Eye (tissue), 1 donor: Measurements from ENCODE around the gene SLC27A5.
A peak's percentile ranks its signal among the peaks of the same experiment; 100 is the strongest.
"Not testable (repeated sequence)": the region's sequence is repeated elsewhere in the genome, so short reads cannot be mapped to it uniquely, and the experiment has no call there.

Experiments used
- DNase-seq: peaks from one replicate; pipeline ENCODE4 v3.0.0-alpha.2; 2015

SLC27A5 gene

GRCh38 chr19:58492265-58492664 lies 19.5 kb downstream of the SLC27A5 start:
- no peak for DNase-seq

DNA sequence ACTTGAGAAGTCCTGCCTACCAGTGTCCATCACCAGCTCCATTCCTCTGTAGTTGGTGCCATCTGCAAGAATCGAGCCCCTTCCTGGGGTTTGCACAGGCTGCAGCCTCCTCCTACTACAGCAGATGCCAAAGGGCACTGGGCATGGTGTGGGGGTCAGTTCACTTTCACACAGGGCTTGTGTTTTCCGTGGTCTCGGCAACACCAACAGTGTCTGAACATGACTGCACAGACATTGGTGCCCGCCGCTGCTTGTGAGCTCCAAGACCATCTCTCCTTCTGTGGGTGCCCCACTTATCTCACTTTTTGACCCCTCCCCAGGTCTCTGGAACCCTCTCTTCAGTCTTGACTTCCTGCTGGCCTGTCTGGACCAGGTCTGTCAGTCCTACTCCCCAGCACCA lies 20.4 kb downstream of the SLC27A5 start:
- DNase-seq, result no peak

DNA sequence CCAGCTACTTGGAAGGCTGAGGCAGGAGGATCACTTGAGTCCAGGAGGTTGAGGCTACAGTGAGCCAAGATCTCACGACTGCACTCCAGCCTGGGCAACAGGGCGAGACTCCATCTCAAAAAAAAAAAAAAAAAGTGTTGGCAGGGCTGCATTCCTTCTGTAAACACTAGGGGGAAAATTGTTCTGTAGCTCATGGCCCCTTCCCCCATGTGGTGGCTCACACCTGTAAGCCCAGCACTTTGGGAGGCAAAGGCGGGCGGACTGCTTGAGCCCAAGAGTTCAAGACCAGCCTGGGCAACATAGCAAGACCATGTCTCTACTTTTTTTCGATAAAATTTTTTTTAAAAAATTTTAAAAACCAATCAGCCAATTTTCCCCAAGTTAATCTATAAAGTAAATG lies 27.4 kb downstream of the SLC27A5 start:
- not testable (repeated sequence) for DNase-seq

DNA sequence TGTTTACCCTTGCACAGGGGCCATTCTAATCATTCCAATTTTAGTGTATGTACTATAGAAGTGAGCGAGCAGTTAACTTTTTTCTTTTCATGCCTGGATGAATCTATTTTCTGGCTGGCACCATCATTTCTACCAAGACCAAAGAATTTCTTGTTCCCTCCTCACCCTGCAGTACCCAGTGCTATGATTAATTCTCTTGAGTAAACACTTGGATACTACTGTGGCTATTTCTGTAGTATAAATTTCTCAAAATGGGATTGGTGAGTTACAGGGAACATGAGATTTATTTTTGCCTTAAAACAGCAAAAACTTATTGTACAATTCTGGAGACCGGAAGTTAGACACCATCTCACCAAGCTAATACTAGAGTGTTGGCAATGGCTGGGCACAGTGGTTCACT lies 28.0 kb downstream of the SLC27A5 start:
- DNase-seq, result no peak

- no peak for DNase-seq
These were observed 29.4 kb downstream of the SLC27A5 start for GRCh38 chr19:58482372-58482771.

DNA sequence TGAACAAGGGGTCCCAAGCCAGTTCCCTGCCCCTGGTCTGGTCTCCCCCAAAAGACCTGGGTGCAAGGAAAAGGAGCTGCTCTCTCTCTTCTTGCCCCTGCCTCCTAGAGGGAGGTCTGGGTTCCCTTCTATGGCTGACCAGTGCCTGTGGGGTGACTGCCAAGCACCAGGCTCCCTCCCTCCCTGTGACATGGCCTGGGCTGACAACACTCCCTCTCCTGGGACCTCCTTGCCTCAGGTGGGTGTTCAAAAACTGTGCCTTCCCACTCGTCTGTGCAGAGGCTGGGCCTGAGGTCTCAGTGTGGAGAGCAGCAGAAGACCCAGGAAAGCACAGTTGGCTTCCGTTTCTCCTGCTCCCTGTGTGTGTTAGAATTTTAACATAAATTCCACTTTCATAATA lies 31.0 kb downstream of the SLC27A5 start:
- DNase-seq, result no peak

DNA sequence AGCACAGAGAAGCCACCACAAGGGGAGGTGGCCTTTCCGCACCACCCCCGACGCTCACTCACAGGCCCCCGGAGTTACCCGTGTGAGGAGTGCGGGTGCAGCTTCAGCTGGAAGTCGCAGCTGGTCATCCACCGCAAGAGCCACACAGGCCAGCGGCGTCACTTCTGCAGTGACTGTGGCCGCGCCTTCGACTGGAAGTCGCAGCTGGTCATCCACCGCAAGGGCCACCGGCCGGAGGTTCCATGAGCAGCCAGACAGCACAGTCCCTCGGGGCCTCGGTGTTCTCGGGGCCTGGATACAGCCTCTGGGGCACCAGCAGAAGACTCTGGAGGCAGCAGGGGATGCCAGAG lies 31.3 kb downstream of the SLC27A5 start:
- DNase-seq, result no peak

DNA sequence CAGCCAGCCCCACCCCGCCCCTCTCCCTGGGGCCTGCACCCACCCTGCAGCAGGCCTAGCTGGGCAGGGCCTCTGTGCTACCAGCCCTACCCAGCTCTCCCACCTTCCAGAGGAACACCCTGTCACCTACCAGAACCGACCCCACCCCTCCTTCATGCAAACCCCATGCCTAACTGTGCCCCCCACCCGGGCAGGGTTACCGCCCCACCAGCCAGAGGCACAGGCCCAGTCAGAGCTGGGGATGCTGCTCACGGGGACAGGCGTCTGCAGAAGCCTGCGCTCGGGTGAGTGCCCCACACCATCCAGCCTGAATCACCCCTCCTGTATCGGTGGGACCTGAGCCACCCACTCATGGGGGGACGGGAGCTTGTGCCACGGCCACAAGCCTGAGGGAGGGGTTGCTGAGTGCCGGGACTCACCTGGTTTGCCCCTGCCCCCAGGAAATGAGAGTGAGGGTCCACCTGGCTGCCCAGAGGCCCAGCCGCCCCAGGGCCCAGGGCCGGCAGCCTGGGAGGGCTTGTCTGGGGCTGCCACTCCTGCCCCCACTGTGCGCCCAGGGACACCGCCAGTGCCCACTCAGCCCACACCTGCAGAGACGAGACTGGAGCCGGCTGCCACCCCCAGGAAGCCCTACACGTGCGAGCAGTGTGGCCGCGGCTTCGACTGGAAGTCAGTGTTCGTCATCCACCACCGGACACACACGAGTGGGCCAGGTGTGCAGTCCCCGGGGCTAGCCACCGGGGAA lies 31.9 kb downstream of the SLC27A5 start:
- no peak for DNase-seq

GRCh38 chr19:58479303-58479702 lies 32.5 kb downstream of the SLC27A5 start:
- no peak for DNase-seq

DNA sequence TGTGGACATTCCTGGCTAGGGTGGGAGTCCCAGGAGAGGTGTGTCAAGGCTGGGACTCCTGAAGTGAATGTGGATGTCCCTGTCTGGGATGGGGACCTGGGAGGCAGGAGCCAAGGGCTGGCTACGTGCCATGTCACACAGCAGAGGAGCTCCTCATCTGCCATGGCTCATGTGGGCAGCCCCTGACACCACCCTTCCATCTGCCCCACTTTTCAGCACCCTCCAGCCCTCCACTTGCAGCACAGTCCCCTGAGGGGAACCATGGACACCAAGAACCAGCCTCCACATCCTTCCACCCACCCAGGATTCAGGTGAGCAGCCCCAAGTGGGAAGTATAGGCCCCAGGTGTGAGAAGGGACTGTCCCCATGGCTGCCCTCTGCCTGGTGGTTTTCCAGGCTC lies 33.9 kb downstream of the SLC27A5 start:
- no peak for DNase-seq

GRCh38 chr19:58477130-58477529 lies 34.7 kb downstream of the SLC27A5 start:
- DNase-seq, result no peak

- no peak for DNase-seq
These were observed 35.2 kb downstream of the SLC27A5 start for GRCh38 chr19:58476498-58477015.

- DNase-seq, result peak; percentile 99
These were observed 35.9 kb downstream of the SLC27A5 start, which contains the start of gene ZNF446 for GRCh38 chr19:58475714-58476497. ZNF446 (plus strand) TSS chr19:58476352; CDS start chr19:58477219, 867 bp downstream.

- DNase-seq, result no peak
These were observed 36.6 kb downstream of the SLC27A5 start for GRCh38 chr19:58474997-58475713.

- no peak for DNase-seq
These were observed 37.3 kb downstream of the SLC27A5 start for GRCh38 chr19:58474291-58474996.

GRCh38 chr19:58473775-58474174 lies 38.0 kb downstream of the SLC27A5 start:
- DNase-seq, result no peak

- DNase-seq, result no peak
These were observed 40.1 kb downstream of the SLC27A5 start for GRCh38 chr19:58471736-58472135.

GRCh38 chr19:58470837-58471543 lies 40.8 kb downstream of the SLC27A5 start:
- DNase-seq, result not testable (repeated sequence)

- DNase-seq, result no peak
These were observed 42.4 kb downstream of the SLC27A5 start for GRCh38 chr19:58469241-58470013.

GRCh38 chr19:58468216-58468839 lies 43.5 kb downstream of the SLC27A5 start:
- no peak for DNase-seq
